Thyroid gland (tissue), 4 donors: Measurements from ENCODE around the gene P2RX1. TPM values are rescaled to one million over a fixed set of nuclear protein-coding genes. Genes with fewer than 3 reads are reported as not detected.

Source experiments
- DNase-seq, 2 donors: peaks; one replicate each; pipeline ENCODE4 v3.0.0-alpha.2; 2019
- H3K27ac ChIP-seq, 3 donors: fragments of 200-600 bp; sonication (generic); 1 replicate in 2 of 3; 2 replicates in 1 of 3; pipeline ENCODE4 v1.5.1; 2016 to 2019; ENCODE audit warnings: mild to moderate bottlenecking in 1 of 3, moderate library complexity in 1 of 3
- H3K27me3 ChIP-seq: fragments of 200-600 bp; sonication (generic); one replicate; pipeline ENCODE4 v1.5.1; 2019
- H3K36me3 ChIP-seq, 2 donors: fragments of 200-600 bp; sonication (generic); one replicate each; pipeline ENCODE4 v1.5.1; 2016 to 2019
- H3K4me1 ChIP-seq, 2 donors: fragments of 200-600 bp; sonication (generic); one replicate each; pipeline ENCODE4 v1.5.1; 2017 to 2019
- H3K4me3 ChIP-seq, 3 donors: fragments of 200-600 bp; sonication (generic); replicated peaks in 1 of 3; 1 replicate in 2 of 3; 2 replicates in 1 of 3; pipeline ENCODE4 v1.5.1; 2016; ENCODE audit warnings: mild to moderate bottlenecking in 1 of 3
- H3K9me3 ChIP-seq: fragments of 200-600 bp; sonication (generic); one replicate; pipeline ENCODE4 v1.5.1; 2017
- POLR2A ChIP-seq, 2 donors: fragments of 450-650 bp; IDR thresholded peaks; one replicate each; pipeline ENCODE4 v1.6.1; 2017; ENCODE audit warnings: antibody characterized with exemption in 2 of 2, mild to moderate bottlenecking in 2 of 2, moderate library complexity in 1 of 2
- WGBS, 2 donors: methylation state at CpG; one replicate each; pipeline ENCODE4 v1.1.5; 2017; 5-methylcytosine and 5-hydroxymethylcytosine counted together
- intact Hi-C: fragments of 100-400 bp; cut with DNase I; formaldehyde crosslinking; loops from one replicate; pipeline ENCODE4 v1.15.1; 2023
- total RNA-seq, 4 donors: library from RNA; depleted of rRNA; stranded (reverse); fragments of >200 nt; gene quantifications; one replicate each; pipeline ENCODE4 v1.2.3, GENCODE V29; 2016
- TF ChIP-seq, protein P1 (sequence below), 6 experiments: fragments of 200-600 bp in 3 of 6; fragments of 450-650 bp in 3 of 6; sonication (generic) in 3 of 6; IDR thresholded peaks; one replicate each; pipeline ENCODE4 v1.5.1; 2016 to 2019; ENCODE audit warnings: antibody characterized with exemption in 6 of 6, mild to moderate bottlenecking in 2 of 6, inconsistent platforms in 1 of 6, moderate library complexity in 1 of 6

P2RX1 gene
- total RNA-seq, 4 donors from 2014 or later = 0.11 to 0.54 (median 0.21) TPM; not detected in 1

DNA sequence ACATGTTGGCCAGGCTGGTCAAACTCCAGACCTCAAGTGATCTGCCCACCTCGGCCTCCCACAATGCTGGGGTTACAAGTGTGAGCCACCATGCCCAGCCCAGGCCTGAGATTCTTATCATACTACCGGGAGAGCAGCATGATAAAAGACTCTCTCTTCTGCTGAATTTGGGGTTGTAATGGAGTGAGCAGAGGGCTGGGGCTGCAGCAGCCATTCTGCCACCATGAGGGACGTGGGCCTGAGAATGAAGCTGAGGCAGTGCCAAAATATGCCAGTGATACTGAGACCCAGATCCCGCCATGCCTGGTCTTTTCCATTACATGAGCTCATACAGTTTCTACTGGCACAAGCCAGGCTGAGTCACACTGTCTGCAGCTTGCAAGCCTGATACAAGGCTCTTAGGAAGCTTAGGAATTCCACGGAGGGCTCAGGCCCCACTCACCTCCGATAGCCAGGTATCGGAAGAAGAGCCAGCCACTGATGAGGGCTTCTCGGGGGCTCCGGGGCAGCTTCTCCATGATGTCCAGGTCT, 19.6 kb upstream of the P2RX1 start:
- 91 to 97% methylated on average over 8 to 9 of the region's 9 CpGs for WGBS, 2 donors
- no peaks in the 10 kb centered on the region for H3K4me1 ChIP-seq
- no peak overlapping the region for H3K27ac ChIP-seq
- H3K27me3 ChIP-seq = no peaks in the 10 kb centered on the region
- intact Hi-C loops = loop anchor here (5.0 to 10.0 kb wide), 2 partner anchors 66 to 139 kb away; no protein-coding TSS in a partner anchor
- no peak for TF ChIP-seq POLR2A (IDR thresholded peaks at IDR 0.05)
- TF ChIP-seq, protein P1, sequence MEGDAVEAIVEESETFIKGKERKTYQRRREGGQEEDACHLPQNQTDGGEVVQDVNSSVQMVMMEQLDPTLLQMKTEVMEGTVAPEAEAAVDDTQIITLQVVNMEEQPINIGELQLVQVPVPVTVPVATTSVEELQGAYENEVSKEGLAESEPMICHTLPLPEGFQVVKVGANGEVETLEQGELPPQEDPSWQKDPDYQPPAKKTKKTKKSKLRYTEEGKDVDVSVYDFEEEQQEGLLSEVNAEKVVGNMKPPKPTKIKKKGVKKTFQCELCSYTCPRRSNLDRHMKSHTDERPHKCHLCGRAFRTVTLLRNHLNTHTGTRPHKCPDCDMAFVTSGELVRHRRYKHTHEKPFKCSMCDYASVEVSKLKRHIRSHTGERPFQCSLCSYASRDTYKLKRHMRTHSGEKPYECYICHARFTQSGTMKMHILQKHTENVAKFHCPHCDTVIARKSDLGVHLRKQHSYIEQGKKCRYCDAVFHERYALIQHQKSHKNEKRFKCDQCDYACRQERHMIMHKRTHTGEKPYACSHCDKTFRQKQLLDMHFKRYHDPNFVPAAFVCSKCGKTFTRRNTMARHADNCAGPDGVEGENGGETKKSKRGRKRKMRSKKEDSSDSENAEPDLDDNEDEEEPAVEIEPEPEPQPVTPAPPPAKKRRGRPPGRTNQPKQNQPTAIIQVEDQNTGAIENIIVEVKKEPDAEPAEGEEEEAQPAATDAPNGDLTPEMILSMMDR (IDR thresholded peaks at IDR 0.05) = no peak
- H3K4me3 ChIP-seq = no peak overlapping the region
- no peaks in the 10 kb centered on the region for H3K9me3 ChIP-seq
- H3K36me3 ChIP-seq = no peaks in the 10 kb centered on the region
- no peak for DNase-seq

DNA sequence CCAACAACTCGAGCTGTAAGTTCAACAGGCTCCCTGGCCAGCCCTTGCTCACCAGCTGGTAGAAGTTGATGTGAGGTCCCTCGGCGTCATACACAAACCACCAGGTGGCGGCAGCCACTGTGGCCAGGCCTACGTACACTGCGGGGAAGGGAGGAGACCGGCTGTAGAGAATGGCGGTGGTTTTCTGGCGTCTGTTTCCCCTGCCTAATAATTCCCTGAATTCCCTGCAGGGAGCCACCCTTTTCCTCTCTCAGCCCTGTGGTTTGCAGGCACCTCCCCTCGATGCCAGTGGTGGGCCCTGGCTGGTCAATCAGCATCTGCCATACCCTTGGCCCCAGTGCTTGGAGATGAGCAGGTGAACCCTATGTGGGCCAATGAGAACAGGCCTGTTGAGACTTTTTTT, 18.9 kb upstream of the P2RX1 start:
- no peak overlapping the region for H3K27ac ChIP-seq
- no peak overlapping the region for H3K4me3 ChIP-seq
- DNase-seq = peak; percentile 80 to 83
- H3K9me3 ChIP-seq = no peaks in the 10 kb centered on the region
- 15 to 25% methylated on average over 5 to 10 of the region's 10 CpGs for WGBS, 2 donors
- intact Hi-C loops = loop anchor here (5.0 to 10.0 kb wide), 2 partner anchors 67 to 140 kb away; no protein-coding TSS in a partner anchor
- no peaks in the 10 kb centered on the region for H3K36me3 ChIP-seq
- no peaks in the 10 kb centered on the region for H3K4me1 ChIP-seq
- TF ChIP-seq, protein P1 (IDR thresholded peaks at IDR 0.05) = peak; percentile 31 to 78 (median 72)
- no peak for TF ChIP-seq POLR2A (IDR thresholded peaks at IDR 0.05)
- H3K27me3 ChIP-seq = no peaks in the 10 kb centered on the region

DNA sequence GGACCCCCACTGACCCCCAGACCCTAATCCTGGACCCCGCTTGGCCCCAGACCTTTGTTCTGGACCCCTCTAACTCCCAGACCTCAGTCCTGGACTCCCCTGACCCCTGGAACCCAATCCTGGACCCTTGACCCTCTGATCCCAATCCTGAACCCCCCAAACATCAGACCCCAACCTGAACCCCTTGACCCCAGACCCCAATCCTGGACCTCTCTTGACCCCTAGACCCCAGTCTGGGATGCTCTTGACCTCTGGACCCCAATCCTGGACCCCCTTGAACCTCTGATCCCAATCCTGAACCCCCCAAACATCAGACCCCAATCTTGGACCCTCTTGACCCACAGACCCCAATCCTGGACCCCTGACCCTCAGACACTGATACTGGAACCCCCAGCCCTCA, 13.5 kb upstream of the P2RX1 start:
- WGBS, 2 donors = 94 to 96% methylated on average over 1 of the region's 1 CpG
- no peak overlapping the region for H3K4me3 ChIP-seq
- H3K27ac ChIP-seq = no peak overlapping the region
- TF ChIP-seq, protein P1 (IDR thresholded peaks at IDR 0.05) = no peak
- no peak for TF ChIP-seq POLR2A (IDR thresholded peaks at IDR 0.05)
- intact Hi-C loops = loop anchor here (10.0 kb wide), 1 partner anchor 145 kb away; no protein-coding TSS in a partner anchor
- H3K27me3 ChIP-seq = no peaks in the 10 kb centered on the region
- peaks cover 0 to 11% of the 10 kb centered on the region in 2 donors for H3K4me1 ChIP-seq
- no peak for DNase-seq
- no peaks in the 10 kb centered on the region for H3K36me3 ChIP-seq
- no peaks in the 10 kb centered on the region for H3K9me3 ChIP-seq

DNA sequence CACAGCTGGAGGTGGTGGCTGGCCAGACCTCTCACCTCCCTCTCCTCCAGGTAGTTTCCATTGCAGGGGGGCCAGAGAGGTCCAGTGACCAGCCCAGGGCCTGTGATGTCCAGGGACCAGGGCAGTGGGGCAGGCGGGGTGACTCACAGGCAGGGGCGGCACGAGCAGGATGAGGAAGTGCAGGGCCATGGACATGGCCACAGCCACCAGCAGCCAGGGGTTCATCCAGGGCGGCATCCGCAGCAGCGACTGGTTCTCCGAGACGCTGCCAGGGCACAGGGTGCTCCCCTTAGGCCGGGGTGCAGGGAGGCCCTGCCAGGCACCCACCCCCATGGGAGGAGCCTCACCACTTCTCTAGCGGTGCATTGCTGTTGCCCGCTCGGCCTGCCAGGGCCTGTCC, 12.9 kb upstream of the P2RX1 start:
- WGBS, 2 donors = 98 to 100% methylated on average over 5 to 9 of the region's 12 CpGs
- H3K27me3 ChIP-seq = no peaks in the 10 kb centered on the region
- no peak for TF ChIP-seq POLR2A (IDR thresholded peaks at IDR 0.05)
- TF ChIP-seq, protein P1 (IDR thresholded peaks at IDR 0.05) = no peak
- H3K27ac ChIP-seq = no peak overlapping the region
- DNase-seq = no peak
- H3K36me3 ChIP-seq = no peaks in the 10 kb centered on the region
- H3K4me3 ChIP-seq = no peak overlapping the region
- H3K9me3 ChIP-seq = no peaks in the 10 kb centered on the region
- intact Hi-C loops = no loop called here
- H3K4me1 ChIP-seq = peaks cover 0 to 11% of the 10 kb centered on the region in 2 donors

DNA sequence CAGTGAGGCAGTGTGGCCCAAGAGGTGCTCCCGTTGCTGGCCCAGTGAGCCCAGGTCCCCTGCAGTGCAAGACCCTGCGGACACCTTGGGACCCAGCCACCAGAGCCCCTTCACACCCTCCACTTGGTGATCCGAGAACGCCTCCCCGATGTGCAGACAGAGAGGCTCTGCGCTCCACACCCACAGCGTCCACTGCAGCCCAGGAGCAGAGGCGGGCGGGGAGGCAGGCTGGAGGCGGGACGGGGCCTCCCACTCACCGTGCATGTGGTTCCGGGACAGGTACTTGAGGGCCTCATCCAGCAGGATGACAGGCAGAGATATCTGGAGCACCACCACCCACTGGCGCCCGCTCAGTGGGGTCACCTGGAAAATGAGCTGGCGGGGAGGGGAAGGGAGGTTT, 12.1 kb upstream of the P2RX1 start:
- Histone ChIP-seq H3K4me3 (no peak overlapping the region), H3K9me3 (no peaks in the 10 kb centered on the region), H3K36me3 (no peaks in the 10 kb centered on the region), H3K27me3 (no peaks in the 10 kb centered on the region), H3K4me1 (peaks cover 0 to 11% of the 10 kb centered on the region in 2 donors), H3K27ac (no peak overlapping the region)
- no peak for DNase-seq
- 85 to 93% methylated on average over 6 to 16 of the region's 16 CpGs for WGBS, 2 donors
- TF ChIP-seq, protein P1 (IDR thresholded peaks at IDR 0.05) = no peak
- TF ChIP-seq POLR2A (IDR thresholded peaks at IDR 0.05) = no peak
- intact Hi-C loops = no loop called here
